GM12878 (cell line): ENCODE measurements around the gene MUC20. TPM values are rescaled to one million over a fixed set of nuclear protein-coding genes. Genes with fewer than 3 reads are reported as not detected.
A peak's percentile ranks its signal among the peaks of the same experiment; 100 is the strongest.

Source experiments
- ATAC-seq: fragments of 200-7000 bp; cut with Tn5 transposase; 3 replicates; pipeline ENCODE4 v1.9.1; 2020; ENCODE audit warnings: mild to moderate bottlenecking, moderate library complexity
- BruUV-seq: library from RNA; stranded (reverse); fragments of 400-500 nt; replicated peaks from 2 replicates; lab custom pipeline; 2021; lab: Mats Ljungman, UMichigan
- CTCF ChIA-PET: fragments of 300-600 bp; sonication (Branson Sonifier 250); formaldehyde crosslinking; extraction: SDS; loops from one replicate; lab custom pipeline; 2021; ENCODE audit warnings: inconsistent platforms; lab: Yijun Ruan, JAX
- POLR2A ChIA-PET: fragments of 350-600 bp; formaldehyde crosslinking; extraction: SDS; loops from one replicate; lab custom pipeline; 2021; ENCODE audit warnings: inconsistent platforms; lab: Charles Lee
- RAD21 ChIA-PET: fragments of 300-600 bp; sonication (Branson Sonifier 250); formaldehyde crosslinking; loops from one replicate; lab custom pipeline; 2023; ENCODE audit warnings: antibody characterized with exemption; ENCODE audit not compliant: unreplicated experiment; lab: Charles Lee
- SMC1A ChIA-PET: fragments of 300-600 bp; sonication (Branson Sonifier 250); formaldehyde crosslinking; loops from one replicate; lab custom pipeline; 2023; ENCODE audit not compliant: unreplicated experiment, uncharacterized antibody; lab: Charles Lee
- DNase-seq: peaks from one replicate; pipeline ENCODE4 v3.0.0-alpha.2; 2011; ENCODE audit warnings: low read depth, low spot score
- FAIRE-seq: peaks from 3 replicates; lab custom pipeline; 2011; peaks lifted over from hg19 to GRCh38; lab: Jason Lieb, UNC
- H2AFZ ChIP-seq: 2 replicates; pipeline ENCODE4 v1.6.0; 2011; ENCODE audit warnings: low read depth, low read length, control low read depth; ENCODE audit not compliant: control insufficient read depth
- H3K27ac ChIP-seq: 2 replicates; pipeline ENCODE4 v1.5.1; 2011; ENCODE audit warnings: control low read depth; ENCODE audit not compliant: control insufficient read depth, insufficient read depth
- H3K27me3 ChIP-seq, 2 experiments: replicated peaks in 1 of 2; 2 replicates each; pipeline versions ENCODE4 v1.6.0 to v1.6.1; 2011; ENCODE audit warnings: low read length in 1 of 2; ENCODE audit not compliant: control insufficient read depth in 2 of 2, insufficient read depth in 2 of 2
- H3K36me3 ChIP-seq, 2 experiments: 2 replicates each; pipeline ENCODE4 v1.5.1; 2011; ENCODE audit warnings: low read length in 1 of 2; ENCODE audit not compliant: control insufficient read depth in 2 of 2, insufficient read depth in 2 of 2
- H3K4me1 ChIP-seq: 2 replicates; pipeline ENCODE4 v1.6.1; 2011; ENCODE audit warnings: mild to moderate bottlenecking, low read length, moderate library complexity, mixed read lengths; ENCODE audit not compliant: control insufficient read depth, insufficient read depth
- H3K4me2 ChIP-seq: 2 replicates; pipeline ENCODE4 v1.6.0; 2011; ENCODE audit warnings: control low read depth; ENCODE audit not compliant: control insufficient read depth, insufficient read depth
- H3K4me3 ChIP-seq: fragments of 200-600 bp; sonication (generic); 2 replicates; pipeline ENCODE4 v1.5.1; 2016
- H3K79me2 ChIP-seq: 2 replicates; pipeline ENCODE4 v1.6.0; 2011; ENCODE audit warnings: low read length; ENCODE audit not compliant: control insufficient read depth, insufficient read depth
- H3K9ac ChIP-seq: 2 replicates; pipeline ENCODE4 v1.8.0; 2011; ENCODE audit warnings: low read length, control low read depth, mixed read lengths; ENCODE audit not compliant: control insufficient read depth, insufficient read depth
- H3K9me3 ChIP-seq: replicated peaks from 3 replicates; pipeline ENCODE4 v1.5.1; 2011; ENCODE audit warnings: mild to moderate bottlenecking, low read length; ENCODE audit not compliant: control insufficient read depth, insufficient read depth
- H4K20me1 ChIP-seq: 2 replicates; pipeline ENCODE4 v1.6.0; 2011; ENCODE audit not compliant: control insufficient read depth, insufficient read depth
- BHLHE40 ChIP-seq, 2 experiments: fragments of 450-650 bp in 1 of 2; IDR thresholded peaks; 2 replicates each; pipeline ENCODE4 v1.6.1; 2011 to 2017; ENCODE audit warnings: low read depth in 2 of 2, borderline replicate concordance in 1 of 2, improper control_type of control experiment in 1 of 2, low read length in 1 of 2, mild to moderate bottlenecking in 1 of 2
- HCFC1 ChIP-seq: fragments of 150-350 bp; IDR thresholded peaks from 2 replicates; pipeline ENCODE4 v1.6.1; 2014; ENCODE audit warnings: low read length
- IKZF1 ChIP-seq: fragments of 450-650 bp; conservative IDR thresholded peaks from 2 replicates; pipeline ENCODE4 v1.6.1; 2017; ENCODE audit warnings: antibody characterized with exemption, mild to moderate bottlenecking
- IKZF2 ChIP-seq, 2 experiments: fragments of 450-650 bp; IDR thresholded peaks; 2 replicates each; pipeline ENCODE4 v1.6.1; 2017; ENCODE audit warnings: mild to moderate bottlenecking in 2 of 2, moderate library complexity in 2 of 2
- JUNB ChIP-seq: IDR thresholded peaks from 2 replicates; pipeline ENCODE4 v1.6.1; 2016; ENCODE audit warnings: antibody characterized with exemption, mild to moderate bottlenecking
- MXI1 ChIP-seq: fragments of 150-350 bp; IDR thresholded peaks from 2 replicates; pipeline ENCODE4 v1.6.1; 2011; ENCODE audit warnings: low read depth, mild to moderate bottlenecking, inconsistent platforms, low read length, improper control_type of control experiment
- NR2F1 ChIP-seq: fragments of 450-650 bp; conservative IDR thresholded peaks from 2 replicates; pipeline ENCODE4 v1.6.1; 2017; ENCODE audit warnings: mild to moderate bottlenecking
- ZBED1 ChIP-seq: IDR thresholded peaks from 2 replicates; pipeline ENCODE4 v1.6.1; 2016; ENCODE audit warnings: borderline replicate concordance
- WGBS: methylation state at CpG from one replicate; pipeline ENCODE4 v1.1.6; 2016; ENCODE audit warnings: low lambda C conversion rate; ENCODE audit not compliant: insufficient replicate concordance, insufficient coverage; ENCODE audit errors: missing lambda C conversion rate; 5-methylcytosine and 5-hydroxymethylcytosine counted together
- in situ Hi-C: fragments of 300-500 bp; cut with MboI; formaldehyde crosslinking; loops from 9 replicates; pipeline ENCODE4 v1.14.3; 2018; ENCODE audit warnings: mixed read lengths
- intact Hi-C: fragments of 100-400 bp; cut with micrococcal nuclease; formaldehyde crosslinking; loops from one replicate; pipeline ENCODE4 v1.14.2; 2022; ENCODE audit not compliant: unreplicated experiment
- polyA plus RNA-seq, 11 experiments: library from polyadenylated mRNA; depleted of rRNA in 4 of 11; unstranded in 6 of 11; stranded (reverse) in 5 of 11; fragments of >200 nt; fragmentation: Nextera tagmentation in 4 of 11; fragmentation: Illumina TruSeq in 1 of 11; extraction: Ambion mirVana in 4 of 11; extraction: Trizol in 1 of 11; gene quantifications; 1 replicate in 1 of 11; 2 replicates in 10 of 11; pipeline versions ENCODE4 v1.2.1 to v1.2.3, GENCODE V29; 2011 to 2016; ENCODE audit warnings: inconsistent platforms in 2 of 11, missing spikeins in 2 of 11, low read depth in 1 of 11
- total RNA-seq, 4 experiments: library from RNA; depleted of rRNA in 3 of 4; stranded (reverse); fragments of >200 nt in 3 of 4; fragmentation: Illumina TruSeq in 1 of 4; extraction: Trizol in 1 of 4; gene quantifications; 2 replicates each; pipeline versions ENCODE4 v1.2.1 to v1.2.3, GENCODE V29; 2013 to 2021

The MUC20 gene
- total and polyA plus RNA-seq, 10 of the 15 experiments (the other 5 are each of a cell fraction or from before 2014, with no cell fraction given): 0.04 to 0.46 (median 0.17) TPM; not detected in 3

- BruUV-seq: no TSS peak
- H3K9me3 ChIP-seq: no peaks in the 10 kb centered on the region
- FAIRE-seq (no peak), DNase-seq (no peak)
- intact Hi-C loops: loop anchor here (5.0 kb wide), 1 partner anchor 98 kb away; no protein-coding TSS in a partner anchor
- POLR2A ChIA-PET: no interaction called here
- SMC1A ChIA-PET: interaction anchor here (1.5 kb wide), 1 partner anchor 135 kb away, joined by 4 read pairs; no protein-coding TSS in a partner anchor
- no peak overlapping the region for H3K4me2 ChIP-seq
- H3K4me3 ChIP-seq: no peak overlapping the region
- CTCF ChIA-PET: no interaction called here
- no peaks in the 10 kb centered on the region for H3K79me2 ChIP-seq
- RAD21 ChIA-PET: no interaction called here
- no peaks in the 10 kb centered on the region for H3K27me3 ChIP-seq
- H3K9ac ChIP-seq: no peak overlapping the region
- H3K36me3 ChIP-seq: no peaks in the 10 kb centered on the region
- TF ChIP-seq JUNB (no peak), MXI1 (no peak), ZBED1 (no peak), IKZF1 (peak; percentile 36; the same call in 1 of the 2 replicates), BHLHE40 (IDR thresholded peaks at IDR 0.05; ENCODE audit: borderline replicate concordance in 1 of 2, low read depth in 2 of 2, low read length in 1 of 2) (peak in 1 of 2 experiments; percentile 64; a peak in 1 of 4 replicates), NR2F1 (peak; percentile 34; the same call in 1 of the 2 replicates), HCFC1 (no peak), IKZF2 (IDR thresholded peaks at IDR 0.05) (peak in 1 of 2 experiments; percentile 45; a peak in 3 of 4 replicates)
- TF ChIP-seq, all 136 proteins: peak for 4
- 67% methylated on average over 14 of the region's 14 CpGs for WGBS
- in situ Hi-C loops: no loop called here
- Histone ChIP-seq H4K20me1 (no peaks in the 10 kb centered on the region), H3K4me1 (no peaks in the 10 kb centered on the region), H2AFZ (no peak overlapping the region), H3K27ac (no peak overlapping the region)
- peak; percentile 32 for ATAC-seq
Observed at GRCh38 chr3:195715583-195716266, 5.1 kb upstream of the MUC20 start.
